HepG2 (cell line): Measurements from ENCODE around the gene TDRD1.

ENCODE experiments used
- CBX2 ChIP-seq, 2 experiments: fragments of 200-600 bp in 1 of 2; sonication (generic); formaldehyde crosslinking in 1 of 2; IDR thresholded peaks; 2 replicates each; pipeline versions ENCODE4 v1.7.0 to v1.8.1; 2018 to 2022; ENCODE audit warnings: low read depth in 2 of 2, low read length in 1 of 2, mild to moderate bottlenecking in 1 of 2, missing genetic modification reagents in 1 of 2
- CTCF ChIP-seq: sonication (generic); formaldehyde crosslinking; IDR thresholded peaks from 2 replicates; pipeline ENCODE4 v1.5.0; 2020; ENCODE audit warnings: mild to moderate bottlenecking, missing genetic modification reagents, moderate library complexity
- FOXJ3 ChIP-seq: sonication (generic); formaldehyde crosslinking; IDR thresholded peaks from 2 replicates; pipeline ENCODE4 v1.4.0; 2020; ENCODE audit warnings: missing genetic modification reagents, mild to moderate bottlenecking, borderline replicate concordance
- RFX1 ChIP-seq: fragments of 450-650 bp; IDR thresholded peaks from 2 replicates; pipeline ENCODE4 v1.6.1; 2017
- TAF15 ChIP-seq: fragments of 200-400 bp; formaldehyde crosslinking; IDR thresholded peaks from one replicate; pipeline ENCODE4 v1.6.1; 2018; ENCODE audit warnings: mild to moderate bottlenecking, low read depth, low read length; ENCODE audit not compliant: poor library complexity, severe bottlenecking
- TOPORS ChIP-seq: sonication (generic); formaldehyde crosslinking; IDR thresholded peaks from 2 replicates; pipeline ENCODE4 v1.8.0; 2023; ENCODE audit warnings: mild to moderate bottlenecking, missing genetic modification reagents
- ZBTB8A ChIP-seq: sonication (generic); formaldehyde crosslinking; IDR thresholded peaks from 2 replicates; pipeline ENCODE4 v1.4.0; 2020; ENCODE audit warnings: mild to moderate bottlenecking, low read depth, missing genetic modification reagents, borderline replicate concordance

GRCh38 chr10:114202812-114203211 lies 23.7 kb downstream of the TDRD1 start:
- TF ChIP-seq TOPORS (CRISPR knock-in tag) (no peak), TAF15 (no peak), CBX2 (IDR thresholded peaks at IDR 0.05; ENCODE audit: low read depth, low read length) (no peak), CBX2 (CRISPR knock-in tag; IDR thresholded peaks at IDR 0.05; ENCODE audit: low read depth) (no peak), CTCF (CRISPR knock-in tag) (no peak), FOXJ3 (CRISPR knock-in tag) (no peak), ZBTB8A (CRISPR knock-in tag) (no peak), RFX1 (no peak)
